HL-60 (cell line): Measurements from ENCODE around the gene CELF2.

ENCODE experiments used
- POLR2AphosphoS5 ChIP-seq: IDR thresholded peaks from 2 replicates; pipeline ENCODE4 v1.6.1; 2012; ENCODE audit warnings: low read depth
- REST ChIP-seq: IDR thresholded peaks from 2 replicates; pipeline ENCODE4 v1.6.1; 2012; ENCODE audit warnings: low read depth; ENCODE audit not compliant: insufficient replicate concordance
- SPI1 ChIP-seq: IDR thresholded peaks from 2 replicates; pipeline ENCODE4 v1.6.1; 2012; ENCODE audit warnings: low read depth, mild to moderate bottlenecking, borderline replicate concordance
- TF ChIP-seq, protein P1 (sequence below): IDR thresholded peaks from one replicate; pipeline ENCODE4 v1.5.1; 2011; ENCODE audit warnings: low read length, control low read depth, inconsistent platforms; ENCODE audit not compliant: insufficient read depth

DNA sequence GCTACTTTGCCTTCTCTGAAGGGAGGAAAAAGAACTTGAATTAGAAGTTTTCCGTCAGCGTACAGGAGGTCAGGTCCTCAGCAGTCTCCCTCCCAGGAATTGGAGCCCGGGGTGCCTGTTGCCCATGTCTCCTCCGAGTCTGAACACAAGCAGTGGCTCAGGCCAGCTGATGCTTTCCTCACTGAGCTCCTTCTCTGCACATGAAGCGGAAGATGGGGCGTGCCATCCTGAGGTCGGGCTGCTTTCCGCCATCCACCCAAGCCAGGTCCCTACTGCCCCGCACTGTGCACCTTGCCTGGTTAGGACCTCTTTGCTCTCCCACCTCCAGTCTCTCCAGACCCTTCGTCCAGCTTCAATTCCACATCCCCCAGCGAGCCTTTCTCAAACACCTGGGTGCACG, 237.5 kb downstream of the CELF2 start:
- TF ChIP-seq, protein P1, sequence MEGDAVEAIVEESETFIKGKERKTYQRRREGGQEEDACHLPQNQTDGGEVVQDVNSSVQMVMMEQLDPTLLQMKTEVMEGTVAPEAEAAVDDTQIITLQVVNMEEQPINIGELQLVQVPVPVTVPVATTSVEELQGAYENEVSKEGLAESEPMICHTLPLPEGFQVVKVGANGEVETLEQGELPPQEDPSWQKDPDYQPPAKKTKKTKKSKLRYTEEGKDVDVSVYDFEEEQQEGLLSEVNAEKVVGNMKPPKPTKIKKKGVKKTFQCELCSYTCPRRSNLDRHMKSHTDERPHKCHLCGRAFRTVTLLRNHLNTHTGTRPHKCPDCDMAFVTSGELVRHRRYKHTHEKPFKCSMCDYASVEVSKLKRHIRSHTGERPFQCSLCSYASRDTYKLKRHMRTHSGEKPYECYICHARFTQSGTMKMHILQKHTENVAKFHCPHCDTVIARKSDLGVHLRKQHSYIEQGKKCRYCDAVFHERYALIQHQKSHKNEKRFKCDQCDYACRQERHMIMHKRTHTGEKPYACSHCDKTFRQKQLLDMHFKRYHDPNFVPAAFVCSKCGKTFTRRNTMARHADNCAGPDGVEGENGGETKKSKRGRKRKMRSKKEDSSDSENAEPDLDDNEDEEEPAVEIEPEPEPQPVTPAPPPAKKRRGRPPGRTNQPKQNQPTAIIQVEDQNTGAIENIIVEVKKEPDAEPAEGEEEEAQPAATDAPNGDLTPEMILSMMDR, result no peak
- TF ChIP-seq POLR2AphosphoS5, result no peak
- TF ChIP-seq SPI1, result no peak
- no peak for TF ChIP-seq REST
